Trophoblast cell (in vitro differentiated cells and primary cell): ENCODE measurements around the gene C6orf163.

Experiments used
- DNase-seq, 2 donors: peaks; one replicate each; pipeline ENCODE4 v3.0.0-alpha.2; 2016
- H2AFZ ChIP-seq: 2 replicates; pipeline ENCODE4 v1.6.1; 2013; ENCODE audit warnings: low read length, moderate library complexity, mild to moderate bottlenecking; ENCODE audit not compliant: insufficient read depth, poor library complexity
- H2AK5ac ChIP-seq: 2 replicates; pipeline ENCODE4 v1.6.1; 2013; ENCODE audit warnings: mild to moderate bottlenecking, low read length
- H2BK120ac ChIP-seq: 2 replicates; pipeline ENCODE4 v1.6.1; 2013; ENCODE audit warnings: low read length, mild to moderate bottlenecking, moderate library complexity; ENCODE audit not compliant: insufficient read depth, poor library complexity
- H2BK12ac ChIP-seq: 2 replicates; pipeline ENCODE4 v1.6.1; 2013; ENCODE audit warnings: mild to moderate bottlenecking, low read length, moderate library complexity
- H2BK5ac ChIP-seq: 2 replicates; pipeline ENCODE4 v1.6.1; 2013; ENCODE audit warnings: low read length, low read depth, moderate library complexity, mild to moderate bottlenecking; ENCODE audit not compliant: poor library complexity
- H3K14ac ChIP-seq: 2 replicates; pipeline ENCODE4 v1.6.1; 2013; ENCODE audit warnings: mild to moderate bottlenecking, low read length
- H3K18ac ChIP-seq: 2 replicates; pipeline ENCODE4 v1.6.1; 2013; ENCODE audit warnings: mild to moderate bottlenecking, low read length
- H3K23ac ChIP-seq: 2 replicates; pipeline ENCODE4 v1.6.1; 2013; ENCODE audit warnings: low read length
- H3K27ac ChIP-seq: 2 replicates; pipeline ENCODE4 v1.5.1; 2013; ENCODE audit warnings: low read depth, mild to moderate bottlenecking, inconsistent platforms, low read length, moderate library complexity
- H3K27me3 ChIP-seq: 2 replicates; pipeline ENCODE4 v1.6.1; 2013; ENCODE audit warnings: inconsistent platforms, mild to moderate bottlenecking, low read length, moderate library complexity; ENCODE audit not compliant: insufficient read depth
- H3K36me3 ChIP-seq, 2 experiments: 1 replicate in 1 of 2; 2 replicates in 1 of 2; pipeline ENCODE4 v1.6.1; 2013; ENCODE audit warnings: low read length in 2 of 2, mild to moderate bottlenecking in 2 of 2, moderate library complexity in 1 of 2; ENCODE audit not compliant: insufficient read depth in 2 of 2, control insufficient read depth in 1 of 2
- H3K4ac ChIP-seq: 2 replicates; pipeline ENCODE4 v1.6.1; 2013; ENCODE audit warnings: low read depth, mild to moderate bottlenecking, low read length, moderate library complexity
- H3K4me1 ChIP-seq, 2 experiments: 1 replicate in 1 of 2; 2 replicates in 1 of 2; pipeline ENCODE4 v1.6.1; 2013; ENCODE audit warnings: low read length in 2 of 2, mild to moderate bottlenecking in 2 of 2, moderate library complexity in 1 of 2; ENCODE audit not compliant: insufficient read depth in 2 of 2, control insufficient read depth in 1 of 2
- H3K4me2 ChIP-seq: 2 replicates; pipeline ENCODE4 v1.6.1; 2013; ENCODE audit warnings: inconsistent platforms, mild to moderate bottlenecking, low read length, moderate library complexity
- H3K4me3 ChIP-seq: 2 replicates; pipeline ENCODE4 v1.5.1; 2013; ENCODE audit warnings: mild to moderate bottlenecking, low read depth, low read length, inconsistent platforms
- H3K79me1 ChIP-seq: one replicate; pipeline ENCODE4 v1.6.1; 2013; ENCODE audit warnings: low read length
- H3K79me2 ChIP-seq: 2 replicates; pipeline ENCODE4 v1.6.1; 2013; ENCODE audit warnings: low read length, mild to moderate bottlenecking; ENCODE audit not compliant: control insufficient read depth, insufficient read depth, poor library complexity
- H3K9ac ChIP-seq: 2 replicates; pipeline ENCODE4 v1.6.1; 2013; ENCODE audit warnings: mild to moderate bottlenecking, low read length
- H3K9me3 ChIP-seq: 2 replicates; pipeline ENCODE4 v1.6.1; 2013; ENCODE audit warnings: low read depth, mild to moderate bottlenecking, control low read depth, inconsistent platforms, low read length; ENCODE audit not compliant: insufficient read depth
- H4K12ac ChIP-seq: 2 replicates; pipeline ENCODE4 v1.6.1; 2013; ENCODE audit warnings: low read depth, mild to moderate bottlenecking, low read length, moderate library complexity
- H4K8ac ChIP-seq: 2 replicates; pipeline ENCODE4 v1.6.1; 2013; ENCODE audit warnings: low read depth, mild to moderate bottlenecking, low read length, moderate library complexity
- H4K91ac ChIP-seq: one replicate; pipeline ENCODE4 v1.6.1; 2013; ENCODE audit warnings: low read depth, mild to moderate bottlenecking, low read length, moderate library complexity
- WGBS: extraction: QIAGEN DNeasy Blood & Tissue Kit; methylation state at CpG from one replicate; pipeline ENCODE4 v1.1.7; 2013; ENCODE audit warnings: missing lambda C conversion rate; ENCODE audit not compliant: insufficient read length, insufficient coverage; ENCODE audit errors: extremely low coverage; 5-methylcytosine and 5-hydroxymethylcytosine counted together

The C6orf163 gene

DNA sequence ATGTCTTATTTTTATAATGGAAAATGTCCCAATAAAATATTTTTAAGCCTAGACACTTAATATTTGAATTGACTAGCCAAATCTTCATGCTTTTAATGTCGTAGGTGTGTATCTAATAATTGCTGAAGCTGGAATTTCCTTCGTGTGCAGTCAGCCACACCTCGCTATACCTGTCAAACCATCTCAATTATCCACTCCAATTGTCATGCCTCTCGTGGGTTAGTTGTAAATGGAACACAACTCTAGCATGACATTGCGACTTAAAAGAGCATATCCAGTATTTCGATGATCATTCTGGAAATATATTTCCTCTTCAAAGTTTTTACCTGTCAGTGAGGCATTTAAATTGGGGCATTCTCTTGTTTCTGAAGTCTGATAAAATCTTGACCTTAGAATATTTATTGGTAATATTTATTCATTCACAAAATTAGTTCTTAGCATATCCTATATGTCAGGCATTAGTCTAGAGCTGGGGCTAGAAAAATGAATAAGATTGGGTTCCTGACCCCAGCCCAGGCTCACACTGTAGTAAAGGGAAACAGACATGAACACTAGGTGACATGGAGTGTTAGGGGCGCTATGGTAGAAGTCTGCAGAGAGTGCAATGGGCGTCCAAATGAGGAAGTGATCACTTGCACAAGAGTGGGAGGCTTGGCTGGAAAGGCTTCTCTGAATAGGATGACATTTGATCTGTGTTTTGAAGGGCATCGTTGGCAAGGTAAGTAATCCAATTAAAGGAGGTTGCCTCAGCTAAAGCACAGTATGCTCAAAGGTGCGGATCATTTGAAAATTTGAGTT lies 52.2 kb downstream of the C6orf163 start:
- H3K4me3 ChIP-seq, result no peak overlapping the region
- no peak overlapping the region for H3K9ac ChIP-seq
- no peak overlapping the region for H4K8ac ChIP-seq
- H4K91ac ChIP-seq, result no peak overlapping the region
- no CpG with 5 or more reads among the region's 10 CpGs for WGBS
- H3K79me2 ChIP-seq, result no peaks in the 10 kb centered on the region
- H2BK5ac ChIP-seq, result no peak overlapping the region
- H3K4ac ChIP-seq, result no peak overlapping the region
- no peaks in the 10 kb centered on the region for H3K79me1 ChIP-seq
- H4K12ac ChIP-seq, result no peak overlapping the region
- no peaks in the 10 kb centered on the region for H3K36me3 ChIP-seq
- no peak overlapping the region for H2AK5ac ChIP-seq
- H3K23ac ChIP-seq, result no peak overlapping the region
- no peak overlapping the region for H2BK120ac ChIP-seq
- H3K4me1 ChIP-seq, result no peaks in the 10 kb centered on the region
- H3K9me3 ChIP-seq, result no peaks in the 10 kb centered on the region
- H3K4me2 ChIP-seq, result no peak overlapping the region
- no peaks in the 10 kb centered on the region for H3K27me3 ChIP-seq
- no peak overlapping the region for H2AFZ ChIP-seq
- H3K14ac ChIP-seq, result no peak overlapping the region
- H3K18ac ChIP-seq, result no peak overlapping the region
- no peak overlapping the region for H2BK12ac ChIP-seq
- no peak overlapping the region for H3K27ac ChIP-seq
- DNase-seq, result no peak

DNA sequence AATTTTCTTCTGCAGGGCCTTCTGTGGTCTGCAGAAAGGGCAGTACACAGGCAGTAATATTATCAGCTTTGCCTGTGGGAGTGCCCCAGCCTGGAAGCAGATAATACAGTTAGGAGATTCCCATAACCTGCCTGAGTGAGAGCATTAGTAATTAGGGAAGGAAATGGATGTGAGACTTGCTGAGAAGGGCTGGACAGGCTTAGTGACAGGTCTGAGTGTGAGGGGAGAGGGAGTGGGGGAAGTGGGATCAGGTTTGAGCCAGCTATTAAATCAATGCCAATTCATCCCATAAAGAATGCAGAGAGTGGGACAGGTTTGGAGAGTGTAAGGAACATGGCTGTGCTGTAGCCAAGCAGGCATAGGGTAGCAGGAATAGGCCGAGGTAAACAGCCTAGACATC lies 53.0 kb downstream of the C6orf163 start:
- no peak overlapping the region for H2AK5ac ChIP-seq
- no peak overlapping the region for H3K14ac ChIP-seq
- WGBS, result no CpG with 5 or more reads among the region's 1 CpG
- H3K18ac ChIP-seq, result no peak overlapping the region
- no peak overlapping the region for H4K12ac ChIP-seq
- no peak overlapping the region for H2BK12ac ChIP-seq
- no peak overlapping the region for H2BK120ac ChIP-seq
- H3K79me2 ChIP-seq, result no peaks in the 10 kb centered on the region
- no peak overlapping the region for H4K91ac ChIP-seq
- H3K4me2 ChIP-seq, result no peak overlapping the region
- no peak overlapping the region for H3K9ac ChIP-seq
- H2AFZ ChIP-seq, result no peak overlapping the region
- H3K4ac ChIP-seq, result no peak overlapping the region
- H4K8ac ChIP-seq, result no peak overlapping the region
- no peak overlapping the region for H3K23ac ChIP-seq
- H3K27ac ChIP-seq, result no peak overlapping the region
- no peaks in the 10 kb centered on the region for H3K9me3 ChIP-seq
- H3K36me3 ChIP-seq, result no peaks in the 10 kb centered on the region
- H3K27me3 ChIP-seq, result no peaks in the 10 kb centered on the region
- no peaks in the 10 kb centered on the region for H3K79me1 ChIP-seq
- no peak for DNase-seq
- no peaks in the 10 kb centered on the region for H3K4me1 ChIP-seq
- H3K4me3 ChIP-seq, result no peak overlapping the region
- no peak overlapping the region for H2BK5ac ChIP-seq

DNA sequence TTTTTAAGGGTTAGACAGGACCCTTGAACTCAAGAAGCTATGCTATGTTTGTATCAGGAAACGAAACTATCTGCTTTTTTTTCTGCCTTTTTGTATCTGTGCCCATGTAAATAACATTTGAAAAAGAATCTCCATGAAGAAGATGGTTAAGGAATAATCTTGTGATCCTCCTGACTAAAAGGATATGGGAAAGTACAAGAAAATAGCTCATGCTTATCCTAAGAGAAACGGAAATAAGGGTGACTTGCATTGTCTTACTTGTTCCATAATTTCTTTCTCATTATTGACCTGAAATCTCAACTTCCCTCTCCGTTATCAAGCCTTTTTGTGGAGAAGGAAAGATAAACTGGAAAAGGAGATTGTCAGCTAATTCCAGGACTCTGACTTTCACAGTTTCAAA lies 57.2 kb downstream of the C6orf163 start:
- no peak for DNase-seq
- Histone ChIP-seq H2BK120ac (no peak overlapping the region), H4K91ac (no peak overlapping the region), H3K9me3 (no peaks in the 10 kb centered on the region), H3K4me3 (no peak overlapping the region), H3K4ac (no peak overlapping the region), H2BK5ac (no peak overlapping the region), H3K4me1 (no peaks in the 10 kb centered on the region), H3K27ac (no peak overlapping the region), H3K27me3 (no peaks in the 10 kb centered on the region), H2AFZ (no peak overlapping the region), H3K79me2 (no peaks in the 10 kb centered on the region), H4K12ac (no peak overlapping the region), H3K14ac (no peak overlapping the region), H3K79me1 (no peaks in the 10 kb centered on the region), H4K8ac (no peak overlapping the region), H3K9ac (no peak overlapping the region), H2AK5ac (no peak overlapping the region), H3K4me2 (no peak overlapping the region), H3K36me3 (no peaks in the 10 kb centered on the region), H3K23ac (no peak overlapping the region), H3K18ac (no peak overlapping the region), H2BK12ac (no peak overlapping the region)
- no CpG with 5 or more reads among the region's 3 CpGs for WGBS

DNA sequence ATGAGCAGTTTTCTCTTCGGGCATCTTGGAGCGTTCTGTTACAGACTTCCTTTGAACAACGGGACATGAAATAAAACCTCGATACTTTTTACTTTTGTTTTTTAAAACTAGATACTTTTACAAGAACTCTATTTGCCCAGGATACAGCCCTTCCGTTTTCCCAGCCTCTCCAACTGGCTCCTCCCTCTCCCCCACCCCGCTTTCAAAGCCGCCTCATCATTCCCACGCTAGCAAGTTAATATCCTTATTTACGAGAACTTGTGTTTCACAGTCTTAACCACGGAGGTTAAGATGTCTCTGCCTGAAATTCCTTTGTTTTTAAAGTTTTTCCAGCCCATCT lies 62.9 kb downstream of the C6orf163 start:
- Histone ChIP-seq H4K91ac (no peak overlapping the region), H3K9ac (no peak overlapping the region), H3K79me1 (peaks cover 8% of the 10 kb centered on the region), H3K4me1 (peaks cover 0 to 2% of the 10 kb centered on the region in 2 experiments), H3K14ac (no peak overlapping the region), H2BK120ac (no peak overlapping the region), H3K4ac (no peak overlapping the region), H3K36me3 (no peaks in the 10 kb centered on the region), H2BK5ac (no peak overlapping the region), H2AFZ (no peak overlapping the region), H3K23ac (no peak overlapping the region), H4K12ac (no peak overlapping the region), H3K4me2 (peak overlapping the region; percentile 63), H3K79me2 (peaks cover 2% of the 10 kb centered on the region), H2AK5ac (no peak overlapping the region), H3K9me3 (no peaks in the 10 kb centered on the region), H3K18ac (no peak overlapping the region), H3K27me3 (no peaks in the 10 kb centered on the region), H3K27ac (no peak overlapping the region), H2BK12ac (no peak overlapping the region), H4K8ac (no peak overlapping the region), H3K4me3 (peak overlapping the region; percentile 55)
- DNase-seq, result no peak
- WGBS, result no CpG with 5 or more reads among the region's 10 CpGs
